H9 (cell line): ENCODE measurements around the gene LAIR1. TPM values are rescaled to one million over a fixed set of nuclear protein-coding genes. Genes with fewer than 3 reads are reported as not detected.

Source experiments
- DNase-seq: peaks from one replicate; pipeline ENCODE4 v3.0.0-alpha.2; 2017
- H2AFZ ChIP-seq: one replicate; pipeline ENCODE4 v1.6.1; 2013; ENCODE audit warnings: mild to moderate bottlenecking, low read length, control low read depth, moderate library complexity
- H2AK5ac ChIP-seq: 2 replicates; pipeline ENCODE4 v1.6.1; 2013; ENCODE audit warnings: low read length, control low read depth, mixed read lengths; ENCODE audit not compliant: insufficient read length
- H2BK120ac ChIP-seq: one replicate; pipeline ENCODE4 v1.6.1; 2013; ENCODE audit warnings: low read depth, mild to moderate bottlenecking, low read length, control low read depth, inconsistent platforms; ENCODE audit not compliant: poor library complexity, severe bottlenecking
- H2BK12ac ChIP-seq: 2 replicates; pipeline ENCODE4 v1.6.1; 2013; ENCODE audit warnings: low read length, control low read depth, mixed read lengths, low read depth; ENCODE audit not compliant: insufficient read length
- H2BK15ac ChIP-seq: 2 replicates; pipeline ENCODE4 v1.6.1; 2013; ENCODE audit warnings: low read depth, low read length, control low read depth
- H2BK20ac ChIP-seq: one replicate; pipeline ENCODE4 v1.6.1; 2013; ENCODE audit warnings: low read depth, mild to moderate bottlenecking, low read length, control low read depth, inconsistent platforms; ENCODE audit not compliant: poor library complexity, severe bottlenecking
- H2BK5ac ChIP-seq: 2 replicates; pipeline ENCODE4 v1.6.1; 2013; ENCODE audit warnings: low read length, control low read depth, mixed read lengths; ENCODE audit not compliant: insufficient read length
- H3K14ac ChIP-seq: 2 replicates; pipeline ENCODE4 v1.6.1; 2013; ENCODE audit warnings: low read length, control low read depth; ENCODE audit not compliant: insufficient read depth
- H3K18ac ChIP-seq: 2 replicates; pipeline ENCODE4 v1.6.1; 2013; ENCODE audit warnings: low read depth, mild to moderate bottlenecking, mixed read lengths, low read length, control low read depth; ENCODE audit not compliant: insufficient read length
- H3K23ac ChIP-seq: 2 replicates; pipeline ENCODE4 v1.6.1; 2013; ENCODE audit warnings: low read length, control low read depth, mixed read lengths, low read depth; ENCODE audit not compliant: insufficient read length
- H3K23me2 ChIP-seq: 2 replicates; pipeline ENCODE4 v1.6.1; 2013; ENCODE audit warnings: low read depth, mild to moderate bottlenecking, mixed read lengths, low read length, control low read depth; ENCODE audit not compliant: insufficient read length, poor library complexity, severe bottlenecking
- H3K27ac ChIP-seq: 2 replicates; pipeline ENCODE4 v1.5.1; 2013; ENCODE audit warnings: low read length, control low read depth, mixed read lengths, low read depth; ENCODE audit not compliant: insufficient read length
- H3K27me3 ChIP-seq: 2 replicates; pipeline ENCODE4 v1.6.1; 2013; ENCODE audit warnings: low read length, control low read depth, inconsistent platforms; ENCODE audit not compliant: insufficient read depth
- H3K4ac ChIP-seq: 2 replicates; pipeline ENCODE4 v1.6.1; 2013; ENCODE audit warnings: low read depth, mild to moderate bottlenecking, control low read depth, inconsistent platforms, low read length, moderate library complexity
- H3K4me1 ChIP-seq: 2 replicates; pipeline ENCODE4 v1.6.1; 2013; ENCODE audit warnings: low read length, control low read depth, inconsistent platforms; ENCODE audit not compliant: insufficient read depth
- H3K4me2 ChIP-seq: 2 replicates; pipeline ENCODE4 v1.6.1; 2013; ENCODE audit warnings: low read length, control low read depth, mixed read lengths; ENCODE audit not compliant: insufficient read length, insufficient read depth
- H3K56ac ChIP-seq: 2 replicates; pipeline ENCODE4 v1.6.1; 2013; ENCODE audit warnings: low read depth, mild to moderate bottlenecking, mixed read lengths, low read length, control low read depth; ENCODE audit not compliant: insufficient read length
- H3K79me1 ChIP-seq: 2 replicates; pipeline ENCODE4 v1.6.1; 2013; ENCODE audit warnings: low read depth, mild to moderate bottlenecking, moderate library complexity, low read length, control low read depth, inconsistent platforms; ENCODE audit not compliant: insufficient read depth, poor library complexity, severe bottlenecking
- H3K79me2 ChIP-seq: 2 replicates; pipeline ENCODE4 v1.6.1; 2013; ENCODE audit warnings: low read length, control low read depth, inconsistent platforms; ENCODE audit not compliant: insufficient read depth
- H3K9ac ChIP-seq: 2 replicates; pipeline ENCODE4 v1.6.1; 2013; ENCODE audit warnings: low read length, control low read depth, mixed read lengths; ENCODE audit not compliant: insufficient read length; ENCODE audit errors: extremely low read depth
- H3K9me3 ChIP-seq: one replicate; pipeline ENCODE4 v1.6.1; 2013; ENCODE audit warnings: low read depth, low read length, inconsistent platforms; ENCODE audit not compliant: control insufficient read depth
- H3T11ph ChIP-seq: one replicate; pipeline ENCODE4 v1.6.1; 2013; ENCODE audit warnings: mild to moderate bottlenecking, low read length, control low read depth, inconsistent platforms
- H4K20me1 ChIP-seq: one replicate; pipeline ENCODE4 v1.6.1; 2013; ENCODE audit not compliant: control insufficient read depth, insufficient read length, insufficient read depth
- H4K5ac ChIP-seq: 2 replicates; pipeline ENCODE4 v1.6.1; 2013; ENCODE audit warnings: low read depth, mild to moderate bottlenecking, mixed read lengths, low read length, control low read depth; ENCODE audit not compliant: insufficient read length
- H4K8ac ChIP-seq: replicated peaks from 2 replicates; pipeline ENCODE4 v1.6.1; 2013; ENCODE audit warnings: low read length, control low read depth, mixed read lengths, low read depth; ENCODE audit not compliant: insufficient read length
- H4K91ac ChIP-seq: 2 replicates; pipeline ENCODE4 v1.6.1; 2013; ENCODE audit warnings: low read depth, mild to moderate bottlenecking, moderate library complexity, mixed read lengths, low read length, control low read depth; ENCODE audit not compliant: insufficient read length
- H3K27ac Mint-ChIP-seq, 3 experiments: 2 replicates in 2 of 3; 3 replicates in 1 of 3; pipeline ENCODE4 v1.8.0; 2020 to 2021; ENCODE audit warnings: mixed read lengths in 3 of 3, mild to moderate bottlenecking in 1 of 3, moderate library complexity in 1 of 3
- H3K27me3 Mint-ChIP-seq: 2 replicates; pipeline ENCODE4 v1.8.0; 2021; ENCODE audit warnings: low read depth, mild to moderate bottlenecking, moderate library complexity, mixed read lengths
- H3K36me3 Mint-ChIP-seq, 3 experiments: 2 replicates in 2 of 3; 3 replicates in 1 of 3; pipeline ENCODE4 v1.8.0; 2020 to 2021; ENCODE audit warnings: low read depth in 3 of 3, mixed read lengths in 3 of 3; ENCODE audit not compliant: insufficient read depth in 1 of 3
- H3K4me1 Mint-ChIP-seq, 2 experiments: 2 replicates each; pipeline ENCODE4 v1.8.0; 2020; ENCODE audit warnings: mixed read lengths in 2 of 2
- H3K4me3 Mint-ChIP-seq, 2 experiments: 2 replicates in 1 of 2; 3 replicates in 1 of 2; pipeline ENCODE4 v1.8.0; 2020 to 2021; ENCODE audit warnings: mild to moderate bottlenecking in 2 of 2, mixed read lengths in 2 of 2, moderate library complexity in 1 of 2
- H3K9me3 Mint-ChIP-seq, 2 experiments: 2 replicates in 1 of 2; 3 replicates in 1 of 2; pipeline ENCODE4 v1.8.0; 2020; ENCODE audit warnings: mild to moderate bottlenecking in 2 of 2, mixed read lengths in 2 of 2, moderate library complexity in 1 of 2
- CTCF ChIP-seq: fragments of 200-600 bp; sonication (generic); conservative IDR thresholded peaks from 3 replicates; pipeline ENCODE4 v1.8.0; 2021; ENCODE audit warnings: antibody characterized with exemption, mild to moderate bottlenecking
- WGBS: extraction: QIAGEN DNeasy Blood & Tissue Kit; methylation state at CpG from one replicate; pipeline ENCODE4 v1.1.7; 2013; ENCODE audit warnings: missing lambda C conversion rate, low lambda C conversion rate, mixed read lengths; ENCODE audit not compliant: insufficient read length; ENCODE audit errors: extremely low coverage; 5-methylcytosine and 5-hydroxymethylcytosine counted together
- total RNA-seq: library from RNA; stranded (reverse); gene quantifications from 2 replicates; pipeline ENCODE4 v1.2.1, GENCODE V29; 2021

Gene LAIR1
- total RNA-seq, 1 experiment from 2014 or later, result not detected

- Histone ChIP-seq H2BK120ac (no peak overlapping the region), H3K27me3 (no peaks in the 10 kb centered on the region), H2BK20ac (no peak overlapping the region), H3K9ac (no peak overlapping the region), H3K18ac (no peak overlapping the region), H3K9me3 (no peaks in the 10 kb centered on the region), H3K56ac (no peak overlapping the region), H3K4ac (no peak overlapping the region), H3K14ac (no peak overlapping the region), H3K79me2 (no peaks in the 10 kb centered on the region), H2AFZ (no peak overlapping the region), H3K23me2 (no peaks in the 10 kb centered on the region), H4K91ac (no peak overlapping the region), H4K5ac (no peak overlapping the region), H2BK12ac (peak overlapping the region; percentile 31), H3K27ac (no peak overlapping the region), H3T11ph (no peak overlapping the region), H2AK5ac (no peak overlapping the region), H3K23ac (no peak overlapping the region), H2BK15ac (no peak overlapping the region), H4K8ac (no peak overlapping the region), H4K20me1 (no peaks in the 10 kb centered on the region), H3K4me2 (no peak overlapping the region), H3K79me1 (no peaks in the 10 kb centered on the region), H2BK5ac (no peak overlapping the region), H3K4me1 (no peaks in the 10 kb centered on the region; the same call in 1 of the 2 replicates)
- peaks cover 4 to 19% of the 10 kb centered on the region in 2 experiments; a peak in 3 of 4 replicates for H3K4me1 Mint-ChIP-seq
- no peak for TF ChIP-seq CTCF
- H3K27ac Mint-ChIP-seq, result no peak overlapping the region
- H3K9me3 Mint-ChIP-seq, result peaks cover 0 to 72% of the 10 kb centered on the region in 2 experiments; a peak in 2 of 5 replicates
- H3K4me3 Mint-ChIP-seq, result no peak overlapping the region
- peaks cover 9% of the 10 kb centered on the region for H3K27me3 Mint-ChIP-seq
- no CpG with 5 or more reads among the region's 12 CpGs for WGBS
- no peaks in the 10 kb centered on the region; a peak in 2 of 7 replicates for H3K36me3 Mint-ChIP-seq
- DNase-seq, result no peak
These were observed 28.5 kb downstream of the LAIR1 start for GRCh38 chr19:54335979-54336892.
